ENCODE results near the gene NAGLU.

GRCh38 chr17:42536372-42537155 is 523 bp downstream of the NAGLU start:
- peak; percentile 31; the same call in 1 of the 2 replicates for TF ChIP-seq POLR2AphosphoS5 (IDR thresholded peaks at IDR 0.05; ENCODE audit: low read depth, low read length)
- TF ChIP-seq, protein P1, sequence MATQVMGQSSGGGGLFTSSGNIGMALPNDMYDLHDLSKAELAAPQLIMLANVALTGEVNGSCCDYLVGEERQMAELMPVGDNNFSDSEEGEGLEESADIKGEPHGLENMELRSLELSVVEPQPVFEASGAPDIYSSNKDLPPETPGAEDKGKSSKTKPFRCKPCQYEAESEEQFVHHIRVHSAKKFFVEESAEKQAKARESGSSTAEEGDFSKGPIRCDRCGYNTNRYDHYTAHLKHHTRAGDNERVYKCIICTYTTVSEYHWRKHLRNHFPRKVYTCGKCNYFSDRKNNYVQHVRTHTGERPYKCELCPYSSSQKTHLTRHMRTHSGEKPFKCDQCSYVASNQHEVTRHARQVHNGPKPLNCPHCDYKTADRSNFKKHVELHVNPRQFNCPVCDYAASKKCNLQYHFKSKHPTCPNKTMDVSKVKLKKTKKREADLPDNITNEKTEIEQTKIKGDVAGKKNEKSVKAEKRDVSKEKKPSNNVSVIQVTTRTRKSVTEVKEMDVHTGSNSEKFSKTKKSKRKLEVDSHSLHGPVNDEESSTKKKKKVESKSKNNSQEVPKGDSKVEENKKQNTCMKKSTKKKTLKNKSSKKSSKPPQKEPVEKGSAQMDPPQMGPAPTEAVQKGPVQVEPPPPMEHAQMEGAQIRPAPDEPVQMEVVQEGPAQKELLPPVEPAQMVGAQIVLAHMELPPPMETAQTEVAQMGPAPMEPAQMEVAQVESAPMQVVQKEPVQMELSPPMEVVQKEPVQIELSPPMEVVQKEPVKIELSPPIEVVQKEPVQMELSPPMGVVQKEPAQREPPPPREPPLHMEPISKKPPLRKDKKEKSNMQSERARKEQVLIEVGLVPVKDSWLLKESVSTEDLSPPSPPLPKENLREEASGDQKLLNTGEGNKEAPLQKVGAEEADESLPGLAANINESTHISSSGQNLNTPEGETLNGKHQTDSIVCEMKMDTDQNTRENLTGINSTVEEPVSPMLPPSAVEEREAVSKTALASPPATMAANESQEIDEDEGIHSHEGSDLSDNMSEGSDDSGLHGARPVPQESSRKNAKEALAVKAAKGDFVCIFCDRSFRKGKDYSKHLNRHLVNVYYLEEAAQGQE (IDR thresholded peaks at IDR 0.05; ENCODE audit: insufficient read depth in 1 of 2, low read depth in 2 of 2, low read length in 2 of 2), result no peak
- peak; percentile 17; the same call in 1 of the 2 replicates for TF ChIP-seq SIN3A (IDR thresholded peaks at IDR 0.05; ENCODE audit: borderline replicate concordance, insufficient read depth, low read length)
- no peak; the same call in 1 of the 2 replicates for TF ChIP-seq TAF1 (IDR thresholded peaks at IDR 0.05; ENCODE audit: borderline replicate concordance, insufficient read depth, low read length)

Measured in PFSK-1 (cell line).